ENCODE measurements around the gene DGKG. TPM values are rescaled to one million over a fixed set of nuclear protein-coding genes. Genes with fewer than 3 reads are reported as not detected.

DGKG gene
- total RNA-seq = 2.5 TPM in 1 of 2 replicates, not detected in the other

GRCh38 chr3:186361762-186362536, at the start of gene DGKG:
TSS of gene DGKG (minus strand) at chr3:186362234. CDS start at chr3:186320459, 41,775 bp downstream.

GRCh38 chr3:186108941-186109865, 252.8 kb downstream of the DGKG start, which contains the start of gene ETV5:
TSS of gene ETV5 (minus strand) at chr3:186109089. CDS start at chr3:186105868, 3,221 bp downstream.

Other genes with a start within 250 kb of the DGKG start
- 0.79 and 0.94 TPM in 2 replicates for gene CRYGS, start 182.1 kb upstream of the DGKG start, total RNA-seq
- gene TBCCD1, start 205.1 kb upstream of the DGKG start, total RNA-seq = 9.0 and 10.6 TPM in 2 replicates
- 21.9 and 37.7 TPM in 2 replicates for gene DNAJB11, start 208.5 kb upstream of the DGKG start, total RNA-seq